ENCODE results near the gene CRKL.
A peak's percentile ranks its signal among the peaks of the same experiment; 100 is the strongest.

The CRKL gene

GRCh38 chr22:20987375-20987774 lies 70.2 kb downstream of the CRKL start:
- H3K4me3 ChIP-seq (ENCODE audit: low read depth, low read length): no peak overlapping the region
- TF ChIP-seq MYC (IDR thresholded peaks at IDR 0.05; ENCODE audit: low read depth, low read length) (no peak), CTCF (IDR thresholded peaks at IDR 0.05; ENCODE audit: low read depth, low read length) (no peak), POLR2A (IDR thresholded peaks at IDR 0.05; ENCODE audit: extremely low read depth, insufficient read length) (no peak)
- TF ChIP-seq, protein P1, sequence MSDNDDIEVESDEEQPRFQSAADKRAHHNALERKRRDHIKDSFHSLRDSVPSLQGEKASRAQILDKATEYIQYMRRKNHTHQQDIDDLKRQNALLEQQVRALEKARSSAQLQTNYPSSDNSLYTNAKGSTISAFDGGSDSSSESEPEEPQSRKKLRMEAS (IDR thresholded peaks at IDR 0.05; ENCODE audit: low read depth, low read length): no peak
- no peak for DNase-seq (ENCODE audit: low read depth)

DNA sequence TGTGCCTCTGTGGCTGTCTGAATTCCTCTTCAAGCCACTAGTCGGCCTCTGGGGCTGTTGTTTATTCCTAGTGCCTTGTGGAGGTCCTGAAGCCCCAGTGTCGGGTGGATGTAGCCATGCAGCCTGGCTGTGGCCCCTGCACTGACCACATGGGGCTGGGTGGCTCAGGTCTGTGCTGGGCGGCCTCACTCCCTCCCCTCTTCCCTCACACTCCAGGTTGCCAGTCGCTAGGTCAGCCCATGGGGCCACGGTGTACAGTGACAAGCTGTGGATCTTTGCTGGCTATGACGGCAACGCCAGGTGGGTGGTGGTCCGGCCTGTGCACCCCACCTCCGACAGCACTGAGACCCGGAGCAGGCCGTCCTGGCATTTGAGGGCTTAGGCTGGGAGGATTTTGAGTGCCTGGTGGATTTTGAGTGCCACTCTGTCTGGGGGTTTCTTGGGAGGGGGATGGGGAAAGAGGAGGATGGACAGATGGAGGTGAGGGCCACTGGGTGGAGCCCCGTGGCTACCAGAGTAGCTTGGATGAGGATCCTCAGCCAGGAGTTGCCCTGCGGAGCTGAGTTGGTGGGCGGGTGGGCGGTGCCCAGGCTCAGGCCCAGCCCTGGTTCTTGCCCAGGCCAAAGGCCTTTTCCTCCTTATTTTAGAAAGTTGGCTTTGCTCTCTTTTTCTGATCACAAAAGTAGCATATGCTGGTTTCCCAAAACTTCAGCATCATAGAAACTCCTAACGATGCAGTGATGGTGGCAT lies 71.5 kb downstream of the CRKL start:
- DNase-seq (ENCODE audit: low read depth): no peak
- TF ChIP-seq, protein P1 (IDR thresholded peaks at IDR 0.05; ENCODE audit: low read depth, low read length): no peak
- TF ChIP-seq POLR2A (IDR thresholded peaks at IDR 0.05; ENCODE audit: extremely low read depth, insufficient read length) (no peak), MYC (IDR thresholded peaks at IDR 0.05; ENCODE audit: low read depth, low read length) (no peak), CTCF (IDR thresholded peaks at IDR 0.05; ENCODE audit: low read depth, low read length) (no peak)
- no peak overlapping the region for H3K4me3 ChIP-seq (ENCODE audit: low read depth, low read length)

DNA sequence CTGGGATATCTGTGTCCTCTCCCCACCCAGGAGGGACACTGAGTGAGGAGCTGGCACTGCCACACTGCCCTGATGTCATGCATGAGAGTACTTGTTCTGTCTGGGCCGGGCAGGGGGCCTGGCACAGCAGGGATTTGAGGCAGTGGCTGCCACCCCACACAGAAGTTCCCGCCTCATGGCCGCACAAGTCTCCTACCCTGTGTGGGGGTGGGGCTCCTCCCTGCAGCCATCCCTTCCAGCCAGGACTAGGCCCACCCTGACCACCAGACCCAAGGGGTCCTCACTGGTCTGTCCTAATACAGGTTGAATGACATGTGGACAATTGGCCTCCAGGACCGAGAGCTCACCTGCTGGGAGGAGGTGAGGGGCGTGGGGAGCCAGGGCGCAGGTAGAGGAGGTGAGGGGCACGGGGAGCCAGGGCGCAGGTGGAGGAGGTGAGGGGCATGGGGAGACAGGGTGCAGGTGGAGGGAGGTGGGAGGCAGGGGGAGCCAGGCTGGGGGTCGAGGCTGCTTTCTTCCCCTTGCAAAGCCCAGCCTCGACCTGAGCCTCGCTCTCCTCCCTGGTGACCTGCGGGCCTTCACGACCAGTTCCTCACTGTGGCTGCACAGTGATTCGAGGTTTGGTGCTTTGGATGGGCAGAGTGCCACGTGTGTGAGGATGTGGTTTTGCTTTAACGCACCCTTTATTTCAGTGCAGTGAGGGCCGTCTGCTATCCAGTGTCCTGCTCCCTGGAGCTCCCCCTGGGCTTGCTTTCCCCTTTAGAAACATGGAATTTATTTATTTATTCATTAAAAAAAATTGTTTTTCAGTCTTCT lies 72.3 kb downstream of the CRKL start:
- peak; percentile 41 for DNase-seq (ENCODE audit: low read depth)
- no peak for TF ChIP-seq POLR2A (IDR thresholded peaks at IDR 0.05; ENCODE audit: extremely low read depth, insufficient read length)
- TF ChIP-seq, protein P1 (IDR thresholded peaks at IDR 0.05; ENCODE audit: low read depth, low read length): peak; percentile 57
- H3K4me3 ChIP-seq (ENCODE audit: low read depth, low read length): no peak overlapping the region

- no peak for TF ChIP-seq MYC (IDR thresholded peaks at IDR 0.05; ENCODE audit: low read depth, low read length)
- TF ChIP-seq CTCF (IDR thresholded peaks at IDR 0.05; ENCODE audit: low read depth, low read length): no peak
- TF ChIP-seq POLR2A (IDR thresholded peaks at IDR 0.05; ENCODE audit: extremely low read depth, insufficient read length): no peak
- TF ChIP-seq, protein P1 (IDR thresholded peaks at IDR 0.05; ENCODE audit: low read depth, low read length): no peak
- H3K4me3 ChIP-seq (ENCODE audit: low read depth, low read length): no peak overlapping the region
- DNase-seq (ENCODE audit: low read depth): no peak
Measured at GRCh38 chr22:20990184-20991180, 73.3 kb downstream of the CRKL start.

DNA sequence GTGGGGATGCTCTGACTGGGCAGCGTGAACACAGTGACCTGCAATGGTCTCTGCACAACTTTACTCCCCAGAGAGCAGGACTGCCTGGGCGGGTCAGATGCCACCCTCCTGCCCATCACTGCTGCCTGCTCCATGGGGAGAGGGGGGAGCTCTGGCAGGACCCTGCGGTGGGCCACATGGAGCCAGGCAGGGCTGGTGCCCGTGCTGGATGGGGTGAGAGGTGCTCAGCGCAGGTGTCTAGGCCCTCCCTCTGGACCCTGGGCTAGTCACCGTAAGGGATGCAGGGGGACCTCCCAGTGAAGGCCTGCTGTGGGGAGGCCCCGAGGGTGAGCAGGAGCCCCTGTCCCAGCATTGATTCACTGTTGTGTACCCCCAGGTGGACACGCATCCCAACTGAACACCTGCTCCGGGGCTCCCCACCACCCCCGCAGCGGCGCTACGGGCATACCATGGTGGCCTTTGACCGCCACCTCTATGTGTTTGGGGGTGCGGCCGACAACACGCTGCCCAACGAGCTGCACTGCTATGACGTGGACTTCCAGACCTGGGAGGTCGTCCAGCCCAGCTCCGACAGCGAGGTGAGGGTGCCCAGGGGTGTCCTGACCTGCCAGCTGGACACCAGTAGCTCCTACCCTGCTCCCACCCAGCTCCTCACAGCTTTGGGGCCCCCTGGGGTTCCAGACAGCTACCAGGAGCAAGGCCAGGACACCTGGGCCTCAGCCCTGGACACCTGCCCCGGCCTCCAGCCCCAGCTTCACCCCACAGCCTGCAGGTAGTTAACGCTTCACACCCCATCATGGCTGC lies 74.2 kb downstream of the CRKL start:
- TF ChIP-seq MYC (IDR thresholded peaks at IDR 0.05; ENCODE audit: low read depth, low read length): no peak
- DNase-seq (ENCODE audit: low read depth): no peak
- no peak overlapping the region for H3K4me3 ChIP-seq (ENCODE audit: low read depth, low read length)

DNA sequence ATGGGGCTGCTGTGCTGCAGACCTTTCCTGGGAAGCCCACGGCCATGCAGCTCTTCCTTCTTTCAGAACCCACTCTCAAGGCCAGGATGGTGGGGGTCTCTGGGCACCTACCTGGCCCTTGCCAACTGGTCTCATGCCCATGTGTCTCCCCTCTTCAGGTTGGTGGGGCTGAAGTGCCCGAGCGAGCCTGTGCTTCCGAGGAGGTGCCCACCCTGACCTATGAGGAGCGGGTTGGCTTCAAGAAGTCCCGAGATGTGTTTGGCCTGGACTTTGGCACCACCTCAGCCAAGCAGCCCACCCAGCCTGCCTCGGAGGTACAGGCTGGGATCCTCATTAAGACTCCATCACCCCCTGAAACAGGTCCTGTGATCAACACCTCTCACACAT lies 74.8 kb downstream of the CRKL start:
- TF ChIP-seq, protein P1 (IDR thresholded peaks at IDR 0.05; ENCODE audit: low read depth, low read length): no peak
- TF ChIP-seq POLR2A (IDR thresholded peaks at IDR 0.05; ENCODE audit: extremely low read depth, insufficient read length): no peak
- TF ChIP-seq MYC (IDR thresholded peaks at IDR 0.05; ENCODE audit: low read depth, low read length): no peak
- TF ChIP-seq CTCF (IDR thresholded peaks at IDR 0.05; ENCODE audit: low read depth, low read length): no peak
- no peak for DNase-seq (ENCODE audit: low read depth)
- H3K4me3 ChIP-seq (ENCODE audit: low read depth, low read length): no peak overlapping the region

All from NB4 (cell line).